22Rv1 (cell line): ENCODE measurements around the gene POU2F1.

Experiments used
- CTCF ChIP-seq: fragments of 450-650 bp; IDR thresholded peaks from 2 replicates; pipeline ENCODE4 v1.5.1; 2017; ENCODE audit warnings: mild to moderate bottlenecking
- ZFX ChIP-seq: fragments of 450-650 bp; IDR thresholded peaks from 2 replicates; pipeline ENCODE4 v1.6.1; 2017; ENCODE audit warnings: antibody characterized with exemption, borderline replicate concordance

GRCh38 chr1:167404161-167404888, 183.6 kb downstream of the POU2F1 start:
- TF ChIP-seq CTCF: no peak
- TF ChIP-seq ZFX: no peak
